AG04449 (cell line): ENCODE measurements around the gene TMEM150A.
A peak's percentile ranks its signal among the peaks of the same experiment; 100 is the strongest.

ENCODE experiments used
- CTCF ChIA-PET: fragments of 350-600 bp; formaldehyde crosslinking; extraction: SDS; loops from one replicate; lab custom pipeline; 2021; ENCODE audit warnings: antibody characterized with exemption; lab: Yijun Ruan, JAX
- POLR2A ChIA-PET: fragments of 400-600, 350-600 bp; formaldehyde crosslinking; extraction: SDS; loops from one replicate; lab custom pipeline; 2020; ENCODE audit warnings: antibody characterized with exemption, inconsistent platforms; lab: Yijun Ruan, JAX
- DNase-seq: peaks from one replicate; pipeline ENCODE4 v3.0.0-alpha.2; 2010; ENCODE audit warnings: low read depth, low spot score
- H3K4me3 ChIP-seq: 2 replicates; pipeline ENCODE4 v1.5.1; 2011; ENCODE audit warnings: low read depth, mild to moderate bottlenecking, control low read depth, low read length
- CTCF ChIP-seq: IDR thresholded peaks from one replicate; pipeline ENCODE4 v1.5.1; 2011; ENCODE audit warnings: mild to moderate bottlenecking, moderate library complexity, low read length, control low read depth, inconsistent platforms; ENCODE audit not compliant: insufficient read depth; ENCODE audit errors: missing control alignments

Gene TMEM150A

GRCh38 chr2:85602476-85603234 is at the start of gene TMEM150A:
Gene TMEM150A, minus strand, starts transcription at chr2:85602698. Its CDS starts 750 bp downstream, at chr2:85601948.
- no peak for DNase-seq
- ChIA-PET CTCF (interaction anchor here (0.8 to 1.5 kb wide), 2 partner anchors 8 to 13 kb away, joined by 4 read pairs; no protein-coding TSS in a partner anchor), POLR2A (interaction anchor here (0.9 to 3.8 kb wide), 5 partner anchors 9 to 53 kb away, joined by 4 to 15 read pairs (median 5); partner anchors contain the start of gene C2orf68)
- TF ChIP-seq CTCF, result peak; percentile 62
- H3K4me3 ChIP-seq, result peak within 1 kb of the TSS; percentile 99

DNA sequence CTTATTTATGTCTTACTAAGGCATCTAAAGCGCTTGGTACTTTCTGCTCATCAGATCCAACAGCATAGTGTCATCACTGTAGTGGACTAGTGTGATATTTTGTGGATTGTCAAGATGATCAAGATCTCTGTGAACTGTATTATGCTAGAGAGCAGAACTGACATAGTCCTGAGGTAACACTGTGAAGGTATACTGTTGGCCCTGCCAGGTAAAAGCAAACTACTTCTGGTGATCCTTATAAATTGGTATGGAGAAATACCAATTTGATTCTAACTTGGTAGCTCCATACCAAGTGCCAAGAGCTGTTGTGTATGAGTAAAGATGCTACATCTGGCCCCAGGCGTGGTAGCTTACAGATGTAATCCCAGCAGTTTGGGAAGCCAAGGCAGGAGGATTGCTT is 49.6 kb upstream of the TMEM150A start:
- no peak for DNase-seq
- CTCF ChIA-PET, result interaction anchor here (1.3 to 35.3 kb wide), 5 partner anchors 16 to 162 kb away, joined by 3 to 915 read pairs (median 7); no protein-coding TSS in a partner anchor
- H3K4me3 ChIP-seq, result no peak overlapping the region
- POLR2A ChIA-PET, result interaction anchor here (0.7 kb wide), 2 partner anchors 52 to 178 kb away, joined by 4 to 6 read pairs; no protein-coding TSS in a partner anchor
- TF ChIP-seq CTCF, result no peak

GRCh38 chr2:85651097-85651496 is 48.6 kb upstream of the TMEM150A start:
- CTCF ChIA-PET, result interaction anchor here (0.9 to 35.3 kb wide), 8 partner anchors 8 to 162 kb away, joined by 3 to 915 read pairs (median 26); no protein-coding TSS in a partner anchor
- no peak for TF ChIP-seq CTCF
- DNase-seq, result no peak
- H3K4me3 ChIP-seq, result no peak overlapping the region
- POLR2A ChIA-PET, result no interaction called here

GRCh38 chr2:85650456-85650855 is 48.0 kb upstream of the TMEM150A start:
- TF ChIP-seq CTCF, result no peak
- H3K4me3 ChIP-seq, result no peak overlapping the region
- POLR2A ChIA-PET, result no interaction called here
- CTCF ChIA-PET, result interaction anchor here (0.7 to 35.3 kb wide), 14 partner anchors 9 to 177 kb away, joined by 3 to 915 read pairs (median 4); partner anchors contain the start of gene GNLY
- DNase-seq, result no peak

DNA sequence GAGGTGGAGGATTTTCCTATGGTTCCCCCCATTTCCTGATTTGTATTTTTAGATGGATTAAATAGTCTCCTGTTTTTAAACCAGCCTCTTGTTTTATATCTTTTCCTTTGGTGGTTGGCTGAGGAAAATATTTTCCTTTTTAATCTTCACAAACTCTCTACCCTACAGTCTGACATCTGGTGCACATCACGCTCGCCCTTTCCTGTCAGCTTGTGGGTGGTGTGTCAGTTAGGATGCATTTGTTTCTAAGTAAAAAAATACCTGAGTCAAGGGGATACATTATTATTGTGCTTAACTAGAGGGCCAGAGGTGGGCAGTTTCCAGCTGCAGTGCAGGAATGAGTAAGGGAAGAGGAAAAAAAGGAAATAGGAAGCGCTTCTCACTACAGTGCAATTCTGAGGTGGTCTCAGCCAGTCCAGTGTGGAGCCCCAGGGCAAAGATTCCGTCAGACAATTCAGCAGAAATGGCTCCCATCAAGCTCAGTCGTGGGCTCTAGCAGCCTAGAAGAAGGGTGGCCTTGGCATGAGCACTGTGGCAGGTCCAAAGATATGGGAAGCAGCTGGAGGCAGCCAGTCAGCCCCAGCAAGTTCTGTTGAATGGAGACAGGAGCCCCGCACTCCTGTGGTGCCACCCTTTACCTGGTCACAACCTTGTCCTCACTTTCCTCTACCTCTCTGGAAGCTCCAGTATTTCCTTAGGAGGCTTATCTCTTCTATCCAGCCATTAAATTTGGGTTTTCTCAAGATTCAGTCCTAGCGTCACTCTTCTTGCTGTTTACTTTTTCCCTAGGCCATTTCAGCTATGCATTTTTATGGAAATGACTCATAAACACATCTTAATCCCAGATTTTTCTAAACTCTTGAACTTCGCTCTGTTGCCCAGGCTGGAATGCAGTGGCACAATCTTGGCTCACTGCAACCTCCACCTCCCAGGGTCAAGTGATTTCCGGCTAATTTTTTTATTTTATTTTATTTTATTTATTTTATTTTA is 47.0 kb upstream of the TMEM150A start:
- TF ChIP-seq CTCF, result no peak
- ChIA-PET POLR2A (interaction anchor here (0.6 to 1.3 kb wide), 5 partner anchors 12 to 132 kb away, joined by 3 to 5 read pairs (median 3); no protein-coding TSS in a partner anchor), CTCF (interaction anchor here (0.7 to 35.3 kb wide), 36 partner anchors 10 to 465 kb away, joined by 3 to 915 read pairs (median 4); partner anchors contain the start of genes ATOH8, GNLY and USP39)
- H3K4me3 ChIP-seq, result no peak overlapping the region
- peak; percentile 37 for DNase-seq
